Fibroblast of the aortic adventitia (primary cell): Measurements from ENCODE around the gene NPHP4. TPM values are rescaled to one million over a fixed set of nuclear protein-coding genes. Genes with fewer than 3 reads are reported as not detected.

Experiments
- DNase-seq: peaks from one replicate; pipeline ENCODE4 v3.0.0-alpha.2; 2010; ENCODE audit warnings: low read depth
- H3K4me3 ChIP-seq: 2 replicates; pipeline ENCODE4 v1.5.1; 2011; ENCODE audit warnings: low read depth, mild to moderate bottlenecking, control low read depth, low read length, moderate library complexity
- CTCF ChIP-seq: IDR thresholded peaks from 2 replicates; pipeline ENCODE4 v1.5.1; 2011; ENCODE audit warnings: mild to moderate bottlenecking, low read length, control low read depth, inconsistent platforms; ENCODE audit not compliant: insufficient read depth
- total RNA-seq: library from RNA; depleted of rRNA; stranded (reverse); fragments of >200 nt; gene quantifications from 2 replicates; pipeline ENCODE4 v1.2.3, GENCODE V29; 2012; ENCODE audit warnings: low replicate concordance

The NPHP4 gene
- total RNA-seq, 1 donor, result 6.9 TPM

GRCh38 chr1:6014130-6014999 is 22.1 kb upstream of the NPHP4 start:
- TF ChIP-seq CTCF, result no peak
- no peak for DNase-seq
- no peak overlapping the region for H3K4me3 ChIP-seq

- no peak overlapping the region for H3K4me3 ChIP-seq
- TF ChIP-seq CTCF, result no peak
- no peak for DNase-seq
Observed at GRCh38 chr1:6013491-6013890, 21.3 kb upstream of the NPHP4 start.

GRCh38 chr1:6012529-6013318 is 20.5 kb upstream of the NPHP4 start:
- H3K4me3 ChIP-seq, result no peak overlapping the region
- no peak for DNase-seq
- TF ChIP-seq CTCF, result no peak

- DNase-seq, result no peak
- TF ChIP-seq CTCF, result no peak
- no peak overlapping the region for H3K4me3 ChIP-seq
Observed at GRCh38 chr1:6011946-6012258, 19.7 kb upstream of the NPHP4 start.

DNA sequence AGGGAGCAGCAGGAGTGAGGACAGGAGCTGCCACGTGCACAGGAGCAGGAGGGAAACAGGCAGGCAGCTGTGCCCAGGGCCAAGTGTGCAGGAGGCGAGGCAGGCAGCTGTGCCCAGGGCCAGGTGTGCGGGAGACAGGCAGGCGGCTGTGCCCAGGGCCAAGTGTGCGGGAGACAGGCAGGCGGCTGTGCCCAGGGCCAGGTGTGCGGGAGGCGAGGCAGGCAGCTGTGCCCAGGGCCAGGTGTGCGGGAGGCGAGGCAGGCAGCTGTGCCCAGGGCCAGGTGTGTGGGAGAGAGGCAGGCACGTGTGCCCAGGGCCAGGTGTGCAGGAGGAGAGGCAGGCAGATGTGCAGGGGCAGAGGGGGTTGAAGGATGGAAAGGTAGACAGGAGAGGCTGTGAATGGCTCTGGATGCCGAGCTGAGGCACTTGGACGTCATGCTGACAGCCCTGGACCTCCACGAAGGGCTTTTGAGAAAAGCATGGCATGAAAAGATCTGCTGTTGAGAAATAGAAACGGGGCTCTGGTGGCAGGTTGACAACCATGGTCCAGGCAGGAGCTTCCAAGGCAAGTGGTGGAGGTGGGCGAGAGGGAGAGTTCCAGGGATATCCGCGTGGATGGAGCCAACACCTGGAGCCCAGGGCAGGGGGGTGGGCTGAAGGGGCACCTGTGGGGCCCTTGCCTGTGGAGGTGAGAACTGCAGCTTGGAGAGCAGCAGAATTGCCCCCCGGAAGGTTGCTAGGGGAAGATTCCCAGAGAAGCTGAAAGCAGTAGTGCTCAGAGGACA is 19.1 kb upstream of the NPHP4 start:
- H3K4me3 ChIP-seq, result no peak overlapping the region
- no peak for DNase-seq

DNA sequence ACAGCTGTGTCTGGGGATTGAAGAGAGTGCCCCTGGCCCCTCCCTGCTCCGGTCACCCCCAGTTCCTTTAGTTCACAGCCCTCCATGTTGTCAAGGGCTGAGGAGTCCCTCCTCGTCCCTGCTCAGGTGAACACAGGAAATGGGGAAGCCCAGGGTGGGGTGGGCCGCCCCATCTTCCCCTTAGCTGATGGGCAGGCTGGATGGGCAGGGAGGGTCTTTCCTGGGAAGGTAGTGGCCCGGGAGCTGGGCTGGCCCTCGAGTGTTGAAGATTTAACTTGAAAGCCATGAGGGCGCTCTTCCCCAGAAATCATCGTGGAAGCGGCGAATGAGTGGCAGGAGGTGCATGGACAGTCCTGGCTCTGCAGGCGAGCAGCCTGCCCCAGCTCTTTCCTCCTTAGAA is 18.3 kb upstream of the NPHP4 start:
- no peak for TF ChIP-seq CTCF
- no peak overlapping the region for H3K4me3 ChIP-seq
- DNase-seq, result no peak

More for the DNA sequence above, 19.1 kb upstream of the NPHP4 start:
- TF ChIP-seq CTCF, result no peak
